ENCODE data around the gene FUT2. TPM values are rescaled to one million over a fixed set of nuclear protein-coding genes. Genes with fewer than 3 reads are reported as not detected.

The FUT2 gene
- polyA plus RNA-seq, 1 donor (not counting 4 experiments of a cell fraction or from before 2014, with no cell fraction given), result 2.3 TPM

DNA sequence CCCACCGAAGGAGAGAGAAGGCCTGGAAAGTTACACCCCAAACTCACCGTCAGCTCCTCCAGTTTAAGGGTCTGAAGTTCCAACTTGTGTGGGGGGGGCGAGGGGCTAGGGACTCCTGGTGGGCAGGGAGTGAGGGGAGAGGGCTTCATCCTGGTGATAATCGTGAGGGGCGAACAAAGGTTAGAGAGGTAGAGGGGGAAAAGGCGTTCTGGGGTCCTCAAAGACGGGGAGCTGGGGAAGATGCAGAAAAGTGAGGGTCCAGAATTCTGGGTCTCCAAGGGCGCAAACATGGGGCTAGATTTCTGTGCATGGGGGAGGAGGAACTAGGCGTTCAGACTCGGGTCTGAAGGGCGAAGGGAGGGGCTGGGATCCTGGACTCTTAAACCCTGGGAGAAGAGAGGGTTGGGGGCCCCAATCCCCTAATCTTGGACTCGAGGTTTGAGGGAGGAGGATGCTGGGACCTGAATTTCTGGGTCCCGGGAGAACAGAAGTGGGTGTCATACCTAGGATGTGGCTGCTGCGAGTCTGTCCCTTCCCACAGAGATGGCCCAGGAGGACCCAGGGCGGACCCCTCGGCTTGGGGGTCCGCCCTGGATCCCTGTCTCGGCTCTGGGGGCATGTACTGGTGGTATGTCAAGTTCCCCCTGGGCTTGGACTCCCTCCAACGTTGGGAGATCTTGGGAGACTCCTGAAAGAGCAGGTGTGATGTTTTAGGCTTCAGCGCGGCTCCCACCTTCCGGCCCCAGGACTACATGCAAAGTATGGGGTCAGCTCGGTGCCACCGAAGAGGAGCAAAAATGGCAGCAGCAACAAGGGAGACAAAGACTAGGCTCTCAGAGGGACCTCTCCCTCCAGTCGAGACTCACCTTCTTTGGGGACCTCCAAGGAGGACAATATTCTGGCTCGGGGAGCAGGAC is 19.2 kb downstream of the FUT2 start:
- peak overlapping the region; percentile 80 for H3K9ac ChIP-seq (ENCODE audit: control insufficient read depth, extremely low read depth, insufficient read depth, low read length)
- TF ChIP-seq, protein P1, sequence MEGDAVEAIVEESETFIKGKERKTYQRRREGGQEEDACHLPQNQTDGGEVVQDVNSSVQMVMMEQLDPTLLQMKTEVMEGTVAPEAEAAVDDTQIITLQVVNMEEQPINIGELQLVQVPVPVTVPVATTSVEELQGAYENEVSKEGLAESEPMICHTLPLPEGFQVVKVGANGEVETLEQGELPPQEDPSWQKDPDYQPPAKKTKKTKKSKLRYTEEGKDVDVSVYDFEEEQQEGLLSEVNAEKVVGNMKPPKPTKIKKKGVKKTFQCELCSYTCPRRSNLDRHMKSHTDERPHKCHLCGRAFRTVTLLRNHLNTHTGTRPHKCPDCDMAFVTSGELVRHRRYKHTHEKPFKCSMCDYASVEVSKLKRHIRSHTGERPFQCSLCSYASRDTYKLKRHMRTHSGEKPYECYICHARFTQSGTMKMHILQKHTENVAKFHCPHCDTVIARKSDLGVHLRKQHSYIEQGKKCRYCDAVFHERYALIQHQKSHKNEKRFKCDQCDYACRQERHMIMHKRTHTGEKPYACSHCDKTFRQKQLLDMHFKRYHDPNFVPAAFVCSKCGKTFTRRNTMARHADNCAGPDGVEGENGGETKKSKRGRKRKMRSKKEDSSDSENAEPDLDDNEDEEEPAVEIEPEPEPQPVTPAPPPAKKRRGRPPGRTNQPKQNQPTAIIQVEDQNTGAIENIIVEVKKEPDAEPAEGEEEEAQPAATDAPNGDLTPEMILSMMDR (optimal IDR thresholded peaks at IDR 0.05 in 1 of 3, IDR thresholded peaks at IDR 0.05 in 1 of 3, conservative IDR thresholded peaks at IDR 0.05 in 1 of 3; ENCODE audit: extremely low read depth in 1 of 3, insufficient read depth in 2 of 3, low read length in 3 of 3), result no peak
- TF ChIP-seq EZH2 (IDR thresholded peaks at IDR 0.05; ENCODE audit: low read length), result no peak
- peaks cover 30% of the 10 kb centered on the region for H3K4me1 ChIP-seq (ENCODE audit: control insufficient read depth, extremely low read depth, insufficient read depth, low read length)
- DNase-seq (ENCODE audit: low read depth, low spot score) (no peak), FAIRE-seq (no peak)
- no peaks in the 10 kb centered on the region for H3K9me3 ChIP-seq (ENCODE audit: control insufficient read depth, low read depth, low read length)
- peak overlapping the region; percentile 96 for H3K4me2 ChIP-seq (ENCODE audit: control insufficient read depth, extremely low read depth, insufficient read depth, low read depth, low read length)
- H3K4me3 ChIP-seq (ENCODE audit: control insufficient read depth in 2 of 3, extremely low read depth in 1 of 3, insufficient read depth in 2 of 3, low read depth in 1 of 3, low read length in 3 of 3), result peak overlapping the region; percentile 57 to 79 (median 78)
- no peaks in the 10 kb centered on the region for H3K27me3 ChIP-seq (ENCODE audit: control insufficient read depth, extremely low read depth, insufficient read depth, low read length)
- no peaks in the 10 kb centered on the region for H3K36me3 ChIP-seq (ENCODE audit: control insufficient read depth in 2 of 2, extremely low read depth in 1 of 2, insufficient read depth in 2 of 2, low read length in 2 of 2)
- H4K20me1 ChIP-seq (ENCODE audit: control insufficient read depth, extremely low read depth, insufficient read depth, low read length), result no peaks in the 10 kb centered on the region
- H3K9me1 ChIP-seq (ENCODE audit: control insufficient read depth, extremely low read depth, insufficient read depth, low read length), result no peaks in the 10 kb centered on the region
- peak overlapping the region; percentile 71 for H3K27ac ChIP-seq (ENCODE audit: control insufficient read depth, insufficient read depth, low read length)
- H3K79me2 ChIP-seq (ENCODE audit: control insufficient read depth, insufficient read depth, low read length), result peaks cover 4% of the 10 kb centered on the region
- H2AFZ ChIP-seq (ENCODE audit: control insufficient read depth, low read length), result peak overlapping the region; percentile 63
- dilution Hi-C loops (cut with MboI; ENCODE audit: extremely low pct_ligation_motif_present, low sequenced_read_pairs), result no loop called here

DNA sequence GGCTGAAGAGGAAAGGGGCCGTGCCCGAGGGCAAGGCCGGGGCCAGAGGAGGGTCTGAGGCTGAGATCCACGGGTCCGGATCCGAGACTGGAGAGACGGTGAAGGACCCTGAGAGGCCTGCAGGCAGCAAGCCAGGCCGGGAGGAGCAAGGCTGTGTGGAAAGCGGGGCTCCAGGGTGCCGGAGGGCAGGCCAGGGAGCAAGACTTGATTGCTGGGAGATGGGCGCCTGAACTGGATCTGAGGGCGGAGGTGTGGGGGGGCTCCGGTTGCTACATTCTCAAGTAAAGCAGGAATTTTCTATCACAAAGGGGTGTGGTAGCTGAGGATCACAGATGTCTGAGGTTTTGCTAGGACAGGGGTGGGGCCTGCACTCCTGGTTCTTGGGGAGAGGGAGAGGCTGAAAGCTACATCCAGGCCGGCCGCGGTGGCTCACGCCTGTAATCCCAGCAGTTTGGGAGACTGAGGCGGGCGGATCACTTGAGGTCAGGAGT is 20.0 kb downstream of the FUT2 start:
- peak overlapping the region; percentile 13 for H2AFZ ChIP-seq (ENCODE audit: control insufficient read depth, low read length)
- H4K20me1 ChIP-seq (ENCODE audit: control insufficient read depth, extremely low read depth, insufficient read depth, low read length), result no peaks in the 10 kb centered on the region
- dilution Hi-C loops (cut with MboI; ENCODE audit: extremely low pct_ligation_motif_present, low sequenced_read_pairs), result no loop called here
- H3K9me1 ChIP-seq (ENCODE audit: control insufficient read depth, extremely low read depth, insufficient read depth, low read length), result no peaks in the 10 kb centered on the region
- no peaks in the 10 kb centered on the region for H3K36me3 ChIP-seq (ENCODE audit: control insufficient read depth in 2 of 2, extremely low read depth in 1 of 2, insufficient read depth in 2 of 2, low read length in 2 of 2)
- no peak overlapping the region for H3K9ac ChIP-seq (ENCODE audit: control insufficient read depth, extremely low read depth, insufficient read depth, low read length)
- no peak for DNase-seq (ENCODE audit: low read depth, low spot score)
- no peak for FAIRE-seq
- no peak overlapping the region for H3K27ac ChIP-seq (ENCODE audit: control insufficient read depth, insufficient read depth, low read length)
- TF ChIP-seq, protein P1 (optimal IDR thresholded peaks at IDR 0.05 in 1 of 3, IDR thresholded peaks at IDR 0.05 in 1 of 3, conservative IDR thresholded peaks at IDR 0.05 in 1 of 3; ENCODE audit: extremely low read depth in 1 of 3, insufficient read depth in 2 of 3, low read length in 3 of 3), result no peak
- no peak for TF ChIP-seq EZH2 (IDR thresholded peaks at IDR 0.05; ENCODE audit: low read length)
- no peaks in the 10 kb centered on the region for H3K9me3 ChIP-seq (ENCODE audit: control insufficient read depth, low read depth, low read length)
- peak overlapping the region; percentile 96 for H3K4me2 ChIP-seq (ENCODE audit: control insufficient read depth, extremely low read depth, insufficient read depth, low read depth, low read length)
- H3K4me3 ChIP-seq (ENCODE audit: control insufficient read depth in 2 of 3, extremely low read depth in 1 of 3, insufficient read depth in 2 of 3, low read depth in 1 of 3, low read length in 3 of 3), result peak overlapping the region in 2 of 3 experiments; percentile 26 to 32
- no peaks in the 10 kb centered on the region for H3K27me3 ChIP-seq (ENCODE audit: control insufficient read depth, extremely low read depth, insufficient read depth, low read length)
- H3K79me2 ChIP-seq (ENCODE audit: control insufficient read depth, insufficient read depth, low read length), result peaks cover 4% of the 10 kb centered on the region
- H3K4me1 ChIP-seq (ENCODE audit: control insufficient read depth, extremely low read depth, insufficient read depth, low read length), result peaks cover 30% of the 10 kb centered on the region

All from keratinocyte (primary cell).